Gastrocnemius medialis (tissue), 4 donors: ENCODE results near the gene MEIS3.

Experiments used
- POLR2A ChIP-seq, 2 donors: fragments of 450-650 bp; IDR thresholded peaks; one replicate each; pipeline ENCODE4 v1.6.1; 2017; ENCODE audit warnings: antibody characterized with exemption in 2 of 2, mild to moderate bottlenecking in 2 of 2, moderate library complexity in 2 of 2
- TF ChIP-seq, protein P1 (sequence below), 5 experiments: fragments of 450-650 bp in 3 of 5; fragments of 200-600 bp in 2 of 5; sonication (generic) in 2 of 5; IDR thresholded peaks in 4 of 5; conservative IDR thresholded peaks in 1 of 5; 1 replicate in 4 of 5; 2 replicates in 1 of 5; pipeline ENCODE4 v1.5.1; 2016 to 2019; ENCODE audit warnings: antibody characterized with exemption in 5 of 5, mild to moderate bottlenecking in 3 of 5, moderate library complexity in 3 of 5

DNA sequence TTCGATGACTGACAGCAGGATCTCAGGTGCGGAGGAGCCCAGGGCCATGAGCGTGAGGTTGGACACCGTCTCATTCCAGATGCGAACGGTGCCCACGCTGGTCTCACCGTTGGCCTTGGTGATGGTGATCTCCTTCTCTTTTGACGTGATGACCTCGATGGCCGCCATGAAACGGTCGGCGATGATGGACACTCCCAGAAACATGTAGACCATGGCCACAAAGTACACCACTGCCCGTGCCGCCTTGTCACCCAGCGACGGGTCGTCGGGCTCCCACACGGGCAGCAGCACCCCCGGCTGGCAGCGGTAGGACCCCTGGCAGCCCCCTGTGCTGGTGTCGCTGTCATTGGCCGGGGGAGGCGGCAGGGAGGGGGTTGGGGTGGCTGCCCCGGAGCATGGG is 46.6 kb upstream of the MEIS3 start:
- TF ChIP-seq, protein P1, sequence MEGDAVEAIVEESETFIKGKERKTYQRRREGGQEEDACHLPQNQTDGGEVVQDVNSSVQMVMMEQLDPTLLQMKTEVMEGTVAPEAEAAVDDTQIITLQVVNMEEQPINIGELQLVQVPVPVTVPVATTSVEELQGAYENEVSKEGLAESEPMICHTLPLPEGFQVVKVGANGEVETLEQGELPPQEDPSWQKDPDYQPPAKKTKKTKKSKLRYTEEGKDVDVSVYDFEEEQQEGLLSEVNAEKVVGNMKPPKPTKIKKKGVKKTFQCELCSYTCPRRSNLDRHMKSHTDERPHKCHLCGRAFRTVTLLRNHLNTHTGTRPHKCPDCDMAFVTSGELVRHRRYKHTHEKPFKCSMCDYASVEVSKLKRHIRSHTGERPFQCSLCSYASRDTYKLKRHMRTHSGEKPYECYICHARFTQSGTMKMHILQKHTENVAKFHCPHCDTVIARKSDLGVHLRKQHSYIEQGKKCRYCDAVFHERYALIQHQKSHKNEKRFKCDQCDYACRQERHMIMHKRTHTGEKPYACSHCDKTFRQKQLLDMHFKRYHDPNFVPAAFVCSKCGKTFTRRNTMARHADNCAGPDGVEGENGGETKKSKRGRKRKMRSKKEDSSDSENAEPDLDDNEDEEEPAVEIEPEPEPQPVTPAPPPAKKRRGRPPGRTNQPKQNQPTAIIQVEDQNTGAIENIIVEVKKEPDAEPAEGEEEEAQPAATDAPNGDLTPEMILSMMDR (IDR thresholded peaks at IDR 0.05 in 4 of 5, conservative IDR thresholded peaks at IDR 0.05 in 1 of 5) = no peak
- TF ChIP-seq POLR2A (IDR thresholded peaks at IDR 0.05) = no peak
